ENCODE measurements around the gene CETP. TPM values are rescaled to one million over a fixed set of nuclear protein-coding genes. Genes with fewer than 3 reads are reported as not detected.

The CETP gene
- total RNA-seq, 4 donors from 2014 or later, result not detected

- no peaks in the 10 kb centered on the region for H3K36me3 ChIP-seq
- H3K27ac ChIP-seq, result no peak overlapping the region
- intact Hi-C loops (cut with DNase I; ENCODE audit: low total_unique reads), result no loop called here
- ATAC-seq, result no peak
- no peak overlapping the region for H3K4me3 ChIP-seq
- H3K9me3 ChIP-seq, result no peaks in the 10 kb centered on the region
- no peaks in the 10 kb centered on the region for H3K4me1 ChIP-seq
- H3K27me3 ChIP-seq, result no peaks in the 10 kb centered on the region
- in situ Hi-C loops (cut with MboI; ENCODE audit: low sequenced_read_pairs in 4 of 4), result loop anchor here in 1 of 4 donors (10.0 kb wide), 1 partner anchor 59 kb away; no protein-coding TSS in a partner anchor
- no peak for DNase-seq
- TF ChIP-seq CTCF (IDR thresholded peaks at IDR 0.05 in 4 of 5, conservative IDR thresholded peaks at IDR 0.05 in 1 of 5), result no peak
- TF ChIP-seq POLR2A (IDR thresholded peaks at IDR 0.05), result no peak
Measured at GRCh38 chr16:56975714-56976113, 14.0 kb downstream of the CETP start.

- TF ChIP-seq POLR2A (IDR thresholded peaks at IDR 0.05) (no peak), CTCF (IDR thresholded peaks at IDR 0.05 in 4 of 5, conservative IDR thresholded peaks at IDR 0.05 in 1 of 5) (no peak)
- Histone ChIP-seq H3K4me1 (no peaks in the 10 kb centered on the region), H3K4me3 (no peak overlapping the region), H3K27ac (no peak overlapping the region), H3K27me3 (no peaks in the 10 kb centered on the region), H3K36me3 (no peaks in the 10 kb centered on the region), H3K9me3 (no peaks in the 10 kb centered on the region)
- no peak for DNase-seq
- intact Hi-C loops (cut with DNase I; ENCODE audit: low total_unique reads) (no loop called here), in situ Hi-C loops (cut with MboI; ENCODE audit: low sequenced_read_pairs in 4 of 4) (loop anchor here in 1 of 4 donors (10.0 kb wide), 1 partner anchor 58 kb away; no protein-coding TSS in a partner anchor)
- no peak for ATAC-seq
Measured at GRCh38 chr16:56977216-56977615, 15.5 kb downstream of the CETP start.

GRCh38 chr16:56977823-56978430, 16.2 kb downstream of the CETP start:
- TF ChIP-seq POLR2A (IDR thresholded peaks at IDR 0.05) (no peak), CTCF (IDR thresholded peaks at IDR 0.05 in 4 of 5, conservative IDR thresholded peaks at IDR 0.05 in 1 of 5) (no peak)
- Histone ChIP-seq H3K4me3 (no peak overlapping the region), H3K27me3 (no peaks in the 10 kb centered on the region), H3K27ac (no peak overlapping the region), H3K4me1 (no peaks in the 10 kb centered on the region), H3K36me3 (no peaks in the 10 kb centered on the region), H3K9me3 (no peaks in the 10 kb centered on the region)
- in situ Hi-C loops (cut with MboI; ENCODE audit: low sequenced_read_pairs in 4 of 4) (loop anchor here in 1 of 4 donors (10.0 kb wide), 1 partner anchor 57 kb away; no protein-coding TSS in a partner anchor), intact Hi-C loops (cut with DNase I; ENCODE audit: low total_unique reads) (no loop called here)
- DNase-seq (no peak), ATAC-seq (no peak)

- in situ Hi-C loops (cut with MboI; ENCODE audit: low sequenced_read_pairs in 4 of 4) (no loop called here), intact Hi-C loops (cut with DNase I; ENCODE audit: low total_unique reads) (no loop called here)
- Histone ChIP-seq H3K4me3 (no peak overlapping the region), H3K36me3 (no peaks in the 10 kb centered on the region), H3K27ac (no peak overlapping the region), H3K27me3 (no peaks in the 10 kb centered on the region), H3K4me1 (peaks cover 0 to 5% of the 10 kb centered on the region in 2 donors), H3K9me3 (no peaks in the 10 kb centered on the region)
- ATAC-seq, result no peak
- TF ChIP-seq POLR2A (IDR thresholded peaks at IDR 0.05), result no peak
- no peak for TF ChIP-seq CTCF (IDR thresholded peaks at IDR 0.05 in 4 of 5, conservative IDR thresholded peaks at IDR 0.05 in 1 of 5)
- DNase-seq, result no peak
Measured at GRCh38 chr16:56980201-56980535, 18.4 kb downstream of the CETP start.
